ENCODE results near the gene SERP2.

Gene SERP2

DNA sequence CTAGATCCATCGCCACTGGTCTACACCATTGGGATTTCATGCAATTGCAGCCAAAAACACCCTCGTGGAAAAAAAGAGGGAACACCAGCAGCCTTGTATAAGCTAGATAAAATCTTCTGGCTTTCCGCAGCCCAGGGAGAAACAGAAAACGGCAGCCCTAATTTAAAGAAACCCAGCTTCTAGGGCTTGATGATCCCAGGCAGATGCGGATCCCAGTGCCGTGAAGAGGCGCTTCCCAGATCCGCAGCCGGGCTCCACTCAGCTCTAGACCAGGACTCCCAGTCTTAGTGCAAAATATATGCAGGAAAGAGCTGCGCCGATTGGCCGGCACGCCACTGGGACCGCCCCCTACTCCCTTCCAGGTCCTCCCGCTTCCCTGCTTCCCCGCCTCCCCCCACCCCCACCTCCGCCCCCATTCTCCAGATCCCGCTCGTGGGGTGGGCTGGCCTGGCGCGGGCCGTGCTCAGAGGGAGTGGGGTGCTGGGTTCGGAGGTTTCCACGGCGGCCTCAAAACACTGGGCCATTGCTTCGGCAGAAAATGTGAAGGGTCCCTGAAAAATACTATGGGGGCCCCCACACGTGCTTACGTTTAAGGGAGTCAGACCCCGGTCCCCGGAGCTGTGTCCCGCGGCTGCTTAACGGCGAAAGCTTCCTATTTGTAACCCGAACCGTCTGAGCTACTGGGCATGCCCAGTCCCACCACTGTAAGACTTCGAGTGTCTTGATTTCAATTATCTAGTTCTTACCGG, 63.1 kb downstream of the SERP2 start (continued):
- TF ChIP-seq ZNF335 (tag by site-specific recombination; conservative IDR thresholded peaks at IDR 0.05) (peak; percentile 67), SP3 (tag by site-specific recombination; IDR thresholded peaks at IDR 0.05) (peak; percentile 32; the same call in 1 of the 2 replicates), ZNF24 (tag by site-specific recombination; IDR thresholded peaks at IDR 0.05) (no peak), ZNF629 (tag by site-specific recombination; IDR thresholded peaks at IDR 0.05) (peak; percentile 63; the same call in 1 of the 2 replicates), ZXDB (tag by site-specific recombination; IDR thresholded peaks at IDR 0.05) (peak; percentile 77; the same call in 1 of the 2 replicates), ZNF416 (tag by site-specific recombination; IDR thresholded peaks at IDR 0.05) (no peak), SP2 (tag by site-specific recombination; IDR thresholded peaks at IDR 0.05) (peak; percentile 81), ZNF311 (tag by site-specific recombination; IDR thresholded peaks at IDR 0.05; ENCODE audit: borderline replicate concordance) (no peak), ZNF830 (tag by site-specific recombination; IDR thresholded peaks at IDR 0.05; ENCODE audit: low read depth) (no peak), ZNF211 (tag by site-specific recombination; IDR thresholded peaks at IDR 0.05; ENCODE audit: low read depth) (no peak), ZNF785 (tag by site-specific recombination; IDR thresholded peaks at IDR 0.05) (no peak), ZNF623 (tag by site-specific recombination; IDR thresholded peaks at IDR 0.05) (no peak), RBAK (tag by site-specific recombination; IDR thresholded peaks at IDR 0.05) (no peak), HOXA7 (CRISPR knock-in tag; IDR thresholded peaks at IDR 0.05; ENCODE audit: borderline replicate concordance) (no peak), ZFHX2 (tag by site-specific recombination; conservative IDR thresholded peaks at IDR 0.05) (peak; percentile 47), KLF1 (tag by site-specific recombination; IDR thresholded peaks at IDR 0.05) (no peak), ZNF184 (tag by site-specific recombination; IDR thresholded peaks at IDR 0.05) (no peak), ZNF544 (tag by site-specific recombination; IDR thresholded peaks at IDR 0.05) (no peak), SP7 (tag by site-specific recombination; IDR thresholded peaks at IDR 0.05) (peak; percentile 50; the same call in 1 of the 2 replicates), YY1 (tag by site-specific recombination; IDR thresholded peaks at IDR 0.05) (no peak), IKZF3 (tag by site-specific recombination; IDR thresholded peaks at IDR 0.05) (peak; percentile 99), KLF10 (tag by site-specific recombination; IDR thresholded peaks at IDR 0.05) (no peak; the same call in 1 of the 2 replicates), ZBTB8A (tag by site-specific recombination; IDR thresholded peaks at IDR 0.05) (peak; percentile 68), MEIS1 (CRISPR knock-in tag; IDR thresholded peaks at IDR 0.05; ENCODE audit: borderline replicate concordance) (no peak), ZNF404 (tag by site-specific recombination; IDR thresholded peaks at IDR 0.05) (no peak), KLF8 (tag by site-specific recombination; IDR thresholded peaks at IDR 0.05) (no peak), YY2 (tag by site-specific recombination; IDR thresholded peaks at IDR 0.05) (no peak), ZSCAN30 (tag by site-specific recombination; IDR thresholded peaks at IDR 0.05) (peak; percentile 55; the same call in 1 of the 2 replicates)
- TF ChIP-seq, protein P1, sequence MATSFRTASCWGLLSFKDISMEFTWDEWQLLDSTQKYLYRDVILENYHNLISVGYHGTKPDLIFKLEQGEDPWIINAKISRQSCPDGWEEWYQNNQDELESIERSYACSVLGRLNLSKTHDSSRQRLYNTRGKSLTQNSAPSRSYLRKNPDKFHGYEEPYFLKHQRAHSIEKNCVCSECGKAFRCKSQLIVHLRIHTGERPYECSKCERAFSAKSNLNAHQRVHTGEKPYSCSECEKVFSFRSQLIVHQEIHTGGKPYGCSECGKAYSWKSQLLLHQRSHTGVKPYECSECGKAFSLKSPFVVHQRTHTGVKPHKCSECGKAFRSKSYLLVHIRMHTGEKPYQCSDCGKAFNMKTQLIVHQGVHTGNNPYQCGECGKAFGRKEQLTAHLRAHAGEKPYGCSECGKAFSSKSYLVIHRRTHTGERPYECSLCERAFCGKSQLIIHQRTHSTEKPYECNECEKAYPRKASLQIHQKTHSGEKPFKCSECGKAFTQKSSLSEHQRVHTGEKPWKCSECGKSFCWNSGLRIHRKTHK (tag by site-specific recombination; IDR thresholded peaks at IDR 0.05): no peak
- TF ChIP-seq, protein P2, sequence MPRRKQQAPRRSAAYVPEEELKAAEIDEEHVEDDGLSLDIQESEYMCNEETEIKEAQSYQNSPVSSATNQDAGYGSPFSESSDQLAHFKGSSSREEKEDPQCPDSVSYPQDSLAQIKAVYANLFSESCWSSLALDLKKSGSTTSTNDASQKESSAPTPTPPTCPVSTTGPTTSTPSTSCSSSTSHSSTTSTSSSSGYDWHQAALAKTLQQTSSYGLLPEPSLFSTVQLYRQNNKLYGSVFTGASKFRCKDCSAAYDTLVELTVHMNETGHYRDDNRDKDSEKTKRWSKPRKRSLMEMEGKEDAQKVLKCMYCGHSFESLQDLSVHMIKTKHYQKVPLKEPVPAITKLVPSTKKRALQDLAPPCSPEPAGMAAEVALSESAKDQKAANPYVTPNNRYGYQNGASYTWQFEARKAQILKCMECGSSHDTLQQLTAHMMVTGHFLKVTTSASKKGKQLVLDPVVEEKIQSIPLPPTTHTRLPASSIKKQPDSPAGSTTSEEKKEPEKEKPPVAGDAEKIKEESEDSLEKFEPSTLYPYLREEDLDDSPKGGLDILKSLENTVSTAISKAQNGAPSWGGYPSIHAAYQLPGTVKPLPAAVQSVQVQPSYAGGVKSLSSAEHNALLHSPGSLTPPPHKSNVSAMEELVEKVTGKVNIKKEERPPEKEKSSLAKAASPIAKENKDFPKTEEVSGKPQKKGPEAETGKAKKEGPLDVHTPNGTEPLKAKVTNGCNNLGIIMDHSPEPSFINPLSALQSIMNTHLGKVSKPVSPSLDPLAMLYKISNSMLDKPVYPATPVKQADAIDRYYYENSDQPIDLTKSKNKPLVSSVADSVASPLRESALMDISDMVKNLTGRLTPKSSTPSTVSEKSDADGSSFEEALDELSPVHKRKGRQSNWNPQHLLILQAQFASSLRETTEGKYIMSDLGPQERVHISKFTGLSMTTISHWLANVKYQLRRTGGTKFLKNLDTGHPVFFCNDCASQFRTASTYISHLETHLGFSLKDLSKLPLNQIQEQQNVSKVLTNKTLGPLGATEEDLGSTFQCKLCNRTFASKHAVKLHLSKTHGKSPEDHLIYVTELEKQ (tag by site-specific recombination; IDR thresholded peaks at IDR 0.05; ENCODE audit: borderline replicate concordance): no peak
- TF ChIP-seq, protein P3, sequence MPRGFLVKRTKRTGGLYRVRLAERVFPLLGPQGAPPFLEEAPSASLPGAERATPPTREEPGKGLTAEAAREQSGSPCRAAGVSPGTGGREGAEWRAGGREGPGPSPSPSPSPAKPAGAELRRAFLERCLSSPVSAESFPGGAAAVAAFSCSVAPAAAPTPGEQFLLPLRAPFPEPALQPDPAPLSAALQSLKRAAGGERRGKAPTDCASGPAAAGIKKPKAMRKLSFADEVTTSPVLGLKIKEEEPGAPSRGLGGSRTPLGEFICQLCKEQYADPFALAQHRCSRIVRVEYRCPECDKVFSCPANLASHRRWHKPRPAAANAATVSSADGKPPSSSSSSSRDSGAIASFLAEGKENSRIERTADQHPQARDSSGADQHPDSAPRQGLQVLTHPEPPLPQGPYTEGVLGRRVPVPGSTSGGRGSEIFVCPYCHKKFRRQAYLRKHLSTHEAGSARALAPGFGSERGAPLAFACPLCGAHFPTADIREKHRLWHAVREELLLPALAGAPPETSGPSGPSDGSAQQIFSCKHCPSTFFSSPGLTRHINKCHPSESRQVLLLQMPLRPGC (tag by site-specific recombination; IDR thresholded peaks at IDR 0.05): no peak
- TF ChIP-seq, protein P4, sequence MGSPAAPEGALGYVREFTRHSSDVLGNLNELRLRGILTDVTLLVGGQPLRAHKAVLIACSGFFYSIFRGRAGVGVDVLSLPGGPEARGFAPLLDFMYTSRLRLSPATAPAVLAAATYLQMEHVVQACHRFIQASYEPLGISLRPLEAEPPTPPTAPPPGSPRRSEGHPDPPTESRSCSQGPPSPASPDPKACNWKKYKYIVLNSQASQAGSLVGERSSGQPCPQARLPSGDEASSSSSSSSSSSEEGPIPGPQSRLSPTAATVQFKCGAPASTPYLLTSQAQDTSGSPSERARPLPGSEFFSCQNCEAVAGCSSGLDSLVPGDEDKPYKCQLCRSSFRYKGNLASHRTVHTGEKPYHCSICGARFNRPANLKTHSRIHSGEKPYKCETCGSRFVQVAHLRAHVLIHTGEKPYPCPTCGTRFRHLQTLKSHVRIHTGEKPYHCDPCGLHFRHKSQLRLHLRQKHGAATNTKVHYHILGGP (tag by site-specific recombination; IDR thresholded peaks at IDR 0.05): no peak
- TF ChIP-seq, protein P5, sequence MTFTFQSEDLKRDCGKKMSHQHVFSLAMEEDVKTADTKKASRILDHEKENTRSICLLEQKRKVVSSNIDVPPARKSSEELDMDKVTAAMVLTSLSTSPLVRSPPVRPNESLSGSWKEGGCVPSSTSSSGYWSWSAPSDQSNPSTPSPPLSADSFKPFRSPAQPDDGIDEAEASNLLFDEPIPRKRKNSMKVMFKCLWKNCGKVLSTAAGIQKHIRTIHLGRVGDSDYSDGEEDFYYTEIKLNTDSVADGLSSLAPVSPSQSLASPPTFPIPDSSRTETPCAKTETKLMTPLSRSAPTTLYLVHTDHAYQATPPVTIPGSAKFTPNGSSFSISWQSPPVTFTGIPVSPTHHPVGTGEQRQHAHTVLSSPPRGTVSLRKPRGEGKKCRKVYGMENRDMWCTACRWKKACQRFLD (tag by site-specific recombination; IDR thresholded peaks at IDR 0.05): no peak

All from HEK293 (cell line).